GM23338 (cell line): Measurements from ENCODE around the gene NTNG2. TPM values are rescaled to one million over a fixed set of nuclear protein-coding genes. Genes with fewer than 3 reads are reported as not detected.

Experiments
- ATAC-seq: fragments of 200-7000 bp; cut with Tn5 transposase; 3 replicates; pipeline ENCODE4 v1.9.1; 2020
- DNase-seq: peaks from one replicate; pipeline ENCODE4 v3.0.0-alpha.2; 2015; ENCODE audit warnings: low spot score
- H2AFZ ChIP-seq: fragments of 200-600 bp; sonication (generic); 2 replicates; pipeline ENCODE4 v1.8.0; 2016; ENCODE audit warnings: antibody characterized with exemption, mild to moderate bottlenecking, moderate library complexity
- H3F3A ChIP-seq: fragments of 200-600 bp; sonication (generic); replicated peaks from 2 replicates; pipeline ENCODE4 v1.8.0; 2017; ENCODE audit warnings: antibody characterized with exemption, mixed run types, low read depth
- H3K27ac ChIP-seq: fragments of 200-600 bp; sonication (generic); 2 replicates; pipeline ENCODE4 v1.6.1; 2016; ENCODE audit warnings: low read depth
- H3K27me3 ChIP-seq: fragments of 200-600 bp; sonication (generic); 2 replicates; pipeline ENCODE4 v1.8.0; 2016; ENCODE audit warnings: mild to moderate bottlenecking, mixed run types, moderate library complexity; ENCODE audit not compliant: insufficient read depth
- H3K36me3 ChIP-seq: fragments of 200-600 bp; sonication (generic); 2 replicates; pipeline ENCODE4 v1.8.0; 2016; ENCODE audit warnings: mild to moderate bottlenecking; ENCODE audit not compliant: insufficient read depth
- H3K4me1 ChIP-seq: fragments of 200-600 bp; sonication (generic); 2 replicates; pipeline ENCODE4 v1.8.0; 2016; ENCODE audit warnings: mild to moderate bottlenecking, moderate library complexity; ENCODE audit not compliant: insufficient read depth
- H3K4me2 ChIP-seq: fragments of 200-600 bp; sonication (generic); 2 replicates; pipeline ENCODE4 v1.7.1; 2017; ENCODE audit warnings: mixed run types
- H3K4me3 ChIP-seq: fragments of 200-600 bp; sonication (generic); 2 replicates; pipeline ENCODE4 v1.6.1; 2016; ENCODE audit warnings: mixed run types
- H3K79me2 ChIP-seq: fragments of 200-600 bp; sonication (generic); replicated peaks from 2 replicates; pipeline ENCODE4 v1.8.0; 2017; ENCODE audit warnings: mild to moderate bottlenecking; ENCODE audit not compliant: insufficient read depth
- H3K9me2 ChIP-seq: fragments of 200-600 bp; sonication (generic); 2 replicates; pipeline ENCODE4 v1.8.0; 2017; ENCODE audit not compliant: insufficient read depth
- H4K20me1 ChIP-seq: fragments of 200-600 bp; sonication (generic); replicated peaks from 2 replicates; pipeline ENCODE4 v1.8.0; 2017; ENCODE audit warnings: mild to moderate bottlenecking; ENCODE audit not compliant: insufficient read depth
- H3K27ac Mint-ChIP-seq: 2 replicates; pipeline ENCODE4 v1.8.0; 2020; ENCODE audit warnings: inconsistent platforms, mild to moderate bottlenecking, moderate library complexity, mixed read lengths
- H3K27me3 Mint-ChIP-seq: 3 replicates; pipeline ENCODE4 v1.8.0; 2022; ENCODE audit warnings: low read depth, mild to moderate bottlenecking, moderate library complexity, mixed read lengths, inconsistent platforms; ENCODE audit not compliant: insufficient read depth, poor library complexity
- H3K36me3 Mint-ChIP-seq: 3 replicates; pipeline ENCODE4 v1.8.0; 2021; ENCODE audit warnings: low read depth, mild to moderate bottlenecking, inconsistent platforms, moderate library complexity, mixed read lengths
- H3K4me1 Mint-ChIP-seq: 3 replicates; pipeline ENCODE4 v1.8.0; 2020; ENCODE audit warnings: mild to moderate bottlenecking, inconsistent platforms, mixed read lengths
- H3K4me3 Mint-ChIP-seq: 3 replicates; pipeline ENCODE4 v1.8.0; 2021; ENCODE audit warnings: moderate library complexity, mild to moderate bottlenecking, inconsistent platforms, mixed read lengths
- H3K9me3 Mint-ChIP-seq: 3 replicates; pipeline ENCODE4 v1.8.0; 2020; ENCODE audit warnings: moderate library complexity, mild to moderate bottlenecking, inconsistent platforms, mixed read lengths
- CREB1 ChIP-seq: fragments of 250-450 bp; sonication (Bioruptor Pico); IDR thresholded peaks from 2 replicates; pipeline ENCODE4 v1.5.0; 2020; ENCODE audit warnings: low read depth, mild to moderate bottlenecking, moderate library complexity
- CTCF ChIP-seq, 2 experiments: fragments of 200-600 bp in 1 of 2; sonication (generic) in 1 of 2; conservative IDR thresholded peaks; 2 replicates each; pipeline versions ENCODE4 v1.5.1 to v1.6.1; 2016 to 2017; ENCODE audit warnings: antibody characterized with exemption in 2 of 2, low read depth in 2 of 2, mild to moderate bottlenecking in 2 of 2, moderate library complexity in 1 of 2
- ETS1 ChIP-seq: IDR thresholded peaks from 2 replicates; pipeline ENCODE4 v1.6.1; 2016; ENCODE audit warnings: antibody characterized with exemption
- EZH2 ChIP-seq: fragments of 200-600 bp; sonication (generic); IDR thresholded peaks from one replicate; pipeline ENCODE4 v1.8.0; 2017; ENCODE audit warnings: antibody characterized with exemption, mild to moderate bottlenecking, low read depth; ENCODE audit not compliant: unreplicated experiment
- EZH2phosphoT487 ChIP-seq: fragments of 200-600 bp; sonication (generic); IDR thresholded peaks from one replicate; pipeline ENCODE4 v1.8.1; 2018; ENCODE audit warnings: antibody characterized with exemption; ENCODE audit not compliant: unreplicated experiment
- JUNB ChIP-seq: IDR thresholded peaks from one replicate; pipeline ENCODE4 v1.6.1; 2016; ENCODE audit warnings: antibody characterized with exemption; ENCODE audit not compliant: unreplicated experiment
- NANOG ChIP-seq: IDR thresholded peaks from 2 replicates; pipeline ENCODE4 v1.6.1; 2016; ENCODE audit warnings: antibody characterized with exemption, borderline replicate concordance
- POLR2AphosphoS5 ChIP-seq: IDR thresholded peaks from 2 replicates; pipeline ENCODE4 v1.6.1; 2016; ENCODE audit warnings: antibody characterized with exemption, low read depth
- REST ChIP-seq: IDR thresholded peaks from one replicate; pipeline ENCODE4 v1.6.1; 2018; ENCODE audit warnings: antibody characterized with exemption; ENCODE audit not compliant: unreplicated experiment
- STAT1 ChIP-seq: IDR thresholded peaks from one replicate; pipeline ENCODE4 v1.6.1; 2016; ENCODE audit warnings: antibody characterized with exemption; ENCODE audit not compliant: unreplicated experiment
- ZNF114 ChIP-seq: fragments of 250-450 bp; sonication (Bioruptor Pico); IDR thresholded peaks from 2 replicates; pipeline ENCODE4 v1.5.0; 2020; ENCODE audit warnings: mild to moderate bottlenecking, moderate library complexity
- ZNF331 ChIP-seq: fragments of 250-450 bp; sonication (Bioruptor Pico); IDR thresholded peaks from 2 replicates; pipeline ENCODE4 v1.5.0; 2020; ENCODE audit warnings: low read depth, mild to moderate bottlenecking, moderate library complexity
- ZNF462 ChIP-seq: fragments of 250-450 bp; sonication (Bioruptor Pico); IDR thresholded peaks from 2 replicates; pipeline ENCODE4 v1.5.0; 2020; ENCODE audit warnings: mild to moderate bottlenecking, moderate library complexity
- polyA plus RNA-seq: library from polyadenylated mRNA; unstranded; fragments of >200 nt; fragmentation: Nextera tagmentation; extraction: Ambion mirVana; gene quantifications from 2 replicates; pipeline ENCODE4 v1.2.1, GENCODE V29; 2016
- total RNA-seq: library from RNA; depleted of rRNA; stranded (reverse); fragments of >200 nt; shearing (Covaris generic); gene quantifications from 2 replicates; pipeline ENCODE4 v1.2.3, GENCODE V29; 2014

NTNG2 gene
- total and polyA plus RNA-seq, 2 experiments from 2014 or later = 0.99 to 1.7 TPM

- H3K4me3 ChIP-seq = no peak overlapping the region
- Mint-ChIP-seq H3K36me3 (no peaks in the 10 kb centered on the region), H3K27ac (no peak overlapping the region), H3K9me3 (no peaks in the 10 kb centered on the region), H3K4me1 (peaks cover 11% of the 10 kb centered on the region), H3K27me3 (peaks cover 15% of the 10 kb centered on the region), H3K4me3 (no peak overlapping the region)
- ATAC-seq = no peak
- no peaks in the 10 kb centered on the region for H3K9me2 ChIP-seq
- H3K27ac ChIP-seq = no peak overlapping the region
- peaks cover 4% of the 10 kb centered on the region; the same call in 1 of the 2 replicates for H3F3A ChIP-seq
- TF ChIP-seq ZNF462 (CRISPR knock-in tag) = no peak
- no peak for TF ChIP-seq EZH2phosphoT487
- TF ChIP-seq ETS1 = no peak
- TF ChIP-seq EZH2 = no peak
- no peak for TF ChIP-seq ZNF331
- TF ChIP-seq ZNF114 = no peak
- no peak for TF ChIP-seq REST
- no peak for TF ChIP-seq JUNB
- no peak for TF ChIP-seq STAT1
- no peak for TF ChIP-seq POLR2AphosphoS5
- TF ChIP-seq NANOG = no peak
- TF ChIP-seq CREB1 (CRISPR knock-in tag) = no peak
- no peak for TF ChIP-seq CTCF (conservative IDR thresholded peaks at IDR 0.05; ENCODE audit: low read depth in 2 of 2)
- H3K79me2 ChIP-seq = no peaks in the 10 kb centered on the region
- no peak overlapping the region for H3K4me2 ChIP-seq
- H3K36me3 ChIP-seq = no peaks in the 10 kb centered on the region
- H3K4me1 ChIP-seq = no peaks in the 10 kb centered on the region
- H4K20me1 ChIP-seq = no peaks in the 10 kb centered on the region
- H2AFZ ChIP-seq = peak overlapping the region; percentile 74; the same call in 1 of the 2 replicates
- H3K27me3 ChIP-seq = peaks cover 3% of the 10 kb centered on the region; the same call in 1 of the 2 replicates
- DNase-seq = no peak
Measured at GRCh38 chr9:132146575-132146974, 15.3 kb upstream of the NTNG2 start.
